ENCODE results near the gene FADS2. TPM values are rescaled to one million over a fixed set of nuclear protein-coding genes. Genes with fewer than 3 reads are reported as not detected.

Gene FADS2
- total and polyA plus RNA-seq, 7 donors, result 3.6 to 50.2 (median 21.7) TPM

- Histone ChIP-seq H3K9me3 (no peaks in the 10 kb centered on the region), H3K4me1 (peaks cover 0 to 11% (median 9%) of the 10 kb centered on the region in 4 donors), H3K27me3 (peaks cover 0 to 9% (median 0%) of the 10 kb centered on the region in 3 donors), H3K36me3 (peaks cover 0 to 24% (median 10%) of the 10 kb centered on the region in 4 donors), H3K4me3 (no peak overlapping the region), H3K27ac (no peak overlapping the region)
- 87% methylated on average over 9 of the region's 9 CpGs for WGBS, 2 donors
- no peak for DNase-seq
- TF ChIP-seq CTCF (IDR thresholded peaks at IDR 0.05) (no peak), POLR2A (IDR thresholded peaks at IDR 0.05) (no peak), POLR2AphosphoS5 (IDR thresholded peaks at IDR 0.05) (no peak), EP300 (IDR thresholded peaks at IDR 0.05) (no peak)
- intact Hi-C loops (cut with DNase I), result no loop called here
Observed at GRCh38 chr11:61780581-61781162, 47.4 kb upstream of the FADS2 start.

- no peak for DNase-seq
- Histone ChIP-seq H3K36me3 (peaks cover under 1 to 33% (median 16%) of the 10 kb centered on the region in 4 donors), H3K4me1 (peaks cover 0 to 11% (median 9%) of the 10 kb centered on the region in 4 donors), H3K27ac (no peak overlapping the region), H3K9me3 (no peaks in the 10 kb centered on the region), H3K4me3 (no peak overlapping the region), H3K27me3 (peaks cover 0 to 9% (median 0%) of the 10 kb centered on the region in 3 donors)
- intact Hi-C loops (cut with DNase I), result no loop called here
- WGBS, 2 donors, result 85 to 87% methylated on average over 5 of the region's 5 CpGs
- no peak for TF ChIP-seq POLR2A (IDR thresholded peaks at IDR 0.05)
- TF ChIP-seq POLR2AphosphoS5 (IDR thresholded peaks at IDR 0.05), result no peak
- TF ChIP-seq CTCF (IDR thresholded peaks at IDR 0.05), result no peak
- TF ChIP-seq EP300 (IDR thresholded peaks at IDR 0.05), result no peak
Observed at GRCh38 chr11:61781585-61781984, 46.5 kb upstream of the FADS2 start.

DNA sequence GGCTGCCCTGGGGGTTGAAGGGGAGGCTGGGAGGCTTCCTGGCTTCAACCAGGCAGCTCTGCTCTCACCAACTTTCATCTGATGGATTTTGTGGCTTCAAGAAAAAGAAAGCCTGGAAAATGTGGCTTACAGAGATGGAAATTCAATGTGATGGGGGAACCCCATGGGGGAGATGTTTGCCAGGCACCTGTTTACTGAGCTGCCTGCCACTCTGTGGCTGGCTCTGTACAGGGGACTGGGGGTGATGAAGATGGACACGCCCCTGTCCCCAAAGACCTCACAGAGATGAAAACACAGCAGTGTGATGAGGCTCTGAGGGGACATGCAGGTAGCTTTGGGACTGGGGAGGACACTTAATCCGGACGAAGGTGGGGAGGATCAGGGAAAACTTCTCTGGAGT, 45.8 kb upstream of the FADS2 start:
- no peaks in the 10 kb centered on the region for H3K9me3 ChIP-seq
- 92 to 94% methylated on average over 3 of the region's 3 CpGs for WGBS, 2 donors
- peaks cover 7 to 40% (median 22%) of the 10 kb centered on the region in 4 donors for H3K36me3 ChIP-seq
- peaks cover 0 to 6% (median 5%) of the 10 kb centered on the region in 4 donors for H3K4me1 ChIP-seq
- intact Hi-C loops (cut with DNase I), result no loop called here
- H3K4me3 ChIP-seq, result no peak overlapping the region
- no peak overlapping the region for H3K27ac ChIP-seq
- TF ChIP-seq EP300 (IDR thresholded peaks at IDR 0.05) (no peak), CTCF (IDR thresholded peaks at IDR 0.05) (no peak), POLR2AphosphoS5 (IDR thresholded peaks at IDR 0.05) (no peak), POLR2A (IDR thresholded peaks at IDR 0.05) (no peak)
- DNase-seq, result no peak
- peaks cover 0 to 4% (median 0%) of the 10 kb centered on the region in 3 donors for H3K27me3 ChIP-seq

DNA sequence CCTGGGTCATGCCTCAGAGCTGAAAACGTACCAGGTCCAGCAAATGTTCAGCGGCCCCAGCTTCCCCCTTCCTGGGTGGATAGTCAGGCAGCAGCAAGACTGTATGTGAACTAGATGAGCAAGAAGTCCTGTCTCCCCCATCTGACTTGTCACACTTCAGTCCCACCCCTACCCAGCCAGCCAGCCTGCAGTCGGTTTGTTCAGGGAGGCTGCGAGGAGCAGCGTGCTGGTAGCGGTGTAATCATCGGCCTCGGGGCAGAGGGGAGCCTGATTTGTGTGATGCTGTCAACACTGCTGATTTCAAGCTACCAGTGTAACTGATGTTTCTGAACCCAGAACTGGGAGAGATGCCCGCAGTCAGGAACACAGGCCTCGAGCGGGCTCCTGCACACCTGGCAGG, 45.3 kb upstream of the FADS2 start:
- H3K4me3 ChIP-seq, result no peak overlapping the region
- peaks cover 12 to 46% (median 27%) of the 10 kb centered on the region in 4 donors for H3K36me3 ChIP-seq
- no peak for DNase-seq
- no peak overlapping the region for H3K27ac ChIP-seq
- 90 to 92% methylated on average over 11 of the region's 11 CpGs for WGBS, 2 donors
- TF ChIP-seq POLR2AphosphoS5 (IDR thresholded peaks at IDR 0.05), result no peak
- no peak for TF ChIP-seq EP300 (IDR thresholded peaks at IDR 0.05)
- no peak for TF ChIP-seq CTCF (IDR thresholded peaks at IDR 0.05)
- TF ChIP-seq POLR2A (IDR thresholded peaks at IDR 0.05), result no peak
- peaks cover 0 to under 1% (median 0%) of the 10 kb centered on the region in 4 donors for H3K4me1 ChIP-seq
- intact Hi-C loops (cut with DNase I), result no loop called here
- H3K27me3 ChIP-seq, result no peaks in the 10 kb centered on the region
- no peaks in the 10 kb centered on the region for H3K9me3 ChIP-seq
